Astrocyte (in vitro differentiated cells and primary cell): ENCODE data around the gene KCP. TPM values are rescaled to one million over a fixed set of nuclear protein-coding genes. Genes with fewer than 3 reads are reported as not detected.

Experiments
- DNase-seq: peaks from one replicate; pipeline ENCODE4 v3.0.0-alpha.2; 2010; ENCODE audit warnings: low read depth
- FAIRE-seq: peaks from 2 replicates; lab custom pipeline; 2011; peaks lifted over from hg19 to GRCh38; lab: Jason Lieb, UNC
- H2AFZ ChIP-seq: 2 replicates; pipeline ENCODE4 v1.6.0; 2012; ENCODE audit warnings: low read depth, low read length, inconsistent platforms
- H3K27ac ChIP-seq: 2 replicates; pipeline ENCODE4 v1.5.1; 2011; ENCODE audit warnings: low read depth, low read length, inconsistent platforms
- H3K27me3 ChIP-seq: 2 replicates; pipeline ENCODE4 v1.6.0; 2011; ENCODE audit warnings: low read length, inconsistent platforms; ENCODE audit not compliant: insufficient read depth
- H3K36me3 ChIP-seq: 2 replicates; pipeline ENCODE4 v1.5.1; 2011; ENCODE audit warnings: low read length, inconsistent platforms; ENCODE audit not compliant: insufficient read depth
- H3K4me1 ChIP-seq: 2 replicates; pipeline ENCODE4 v1.5.1; 2011; ENCODE audit warnings: low read length, inconsistent platforms; ENCODE audit not compliant: insufficient read depth
- H3K4me2 ChIP-seq: 2 replicates; pipeline ENCODE4 v1.6.0; 2012; ENCODE audit warnings: low read length, inconsistent platforms
- H3K4me3 ChIP-seq: 2 replicates; pipeline ENCODE4 v1.5.1; 2011; ENCODE audit warnings: low read depth, mild to moderate bottlenecking, low read length, inconsistent platforms; ENCODE audit not compliant: insufficient read depth
- H3K79me2 ChIP-seq: 2 replicates; pipeline ENCODE4 v1.6.0; 2012; ENCODE audit warnings: mild to moderate bottlenecking, low read length, inconsistent platforms; ENCODE audit not compliant: insufficient read depth
- H3K9ac ChIP-seq: 2 replicates; pipeline ENCODE4 v1.6.0; 2012; ENCODE audit warnings: mild to moderate bottlenecking, low read length, inconsistent platforms
- H3K9me3 ChIP-seq: 2 replicates; pipeline ENCODE4 v1.5.1; 2012; ENCODE audit warnings: low read depth, mild to moderate bottlenecking, low read length, inconsistent platforms; ENCODE audit not compliant: insufficient read depth
- H4K20me1 ChIP-seq: 2 replicates; pipeline ENCODE4 v1.6.0; 2012; ENCODE audit warnings: low read length, inconsistent platforms; ENCODE audit not compliant: insufficient read depth
- H3K27ac Mint-ChIP-seq: one replicate; pipeline ENCODE4 v1.8.0; 2021; ENCODE audit warnings: mild to moderate bottlenecking, mixed read lengths; ENCODE audit not compliant: unreplicated experiment
- H3K27me3 Mint-ChIP-seq: one replicate; pipeline ENCODE4 v1.8.0; 2021; ENCODE audit warnings: low read depth, mixed read lengths; ENCODE audit not compliant: unreplicated experiment
- H3K36me3 Mint-ChIP-seq: one replicate; pipeline ENCODE4 v1.8.0; 2021; ENCODE audit warnings: low read depth, mixed read lengths; ENCODE audit not compliant: unreplicated experiment
- H3K4me1 Mint-ChIP-seq: one replicate; pipeline ENCODE4 v1.8.0; 2021; ENCODE audit warnings: low read depth, mixed read lengths; ENCODE audit not compliant: unreplicated experiment
- H3K4me3 Mint-ChIP-seq: one replicate; pipeline ENCODE4 v1.8.0; 2021; ENCODE audit warnings: mild to moderate bottlenecking, moderate library complexity, mixed read lengths; ENCODE audit not compliant: unreplicated experiment
- H3K9me3 Mint-ChIP-seq: one replicate; pipeline ENCODE4 v1.8.0; 2021; ENCODE audit warnings: mild to moderate bottlenecking, mixed read lengths; ENCODE audit not compliant: unreplicated experiment
- CTCF ChIP-seq: IDR thresholded peaks from 2 replicates; pipeline ENCODE4 v1.5.1; 2011; ENCODE audit warnings: low read depth, mild to moderate bottlenecking, inconsistent platforms, low read length, moderate library complexity; ENCODE audit not compliant: insufficient read depth
- EZH2 ChIP-seq: IDR thresholded peaks from 2 replicates; pipeline ENCODE4 v1.6.1; 2012; ENCODE audit warnings: mild to moderate bottlenecking, low read length, inconsistent platforms; ENCODE audit not compliant: insufficient read depth
- total RNA-seq: library from RNA; stranded (reverse); gene quantifications from 2 replicates; pipeline ENCODE4 v1.2.1, GENCODE V29; 2021

Gene KCP
- total RNA-seq, 1 donor from 2014 or later = 0.20 TPM

GRCh38 chr7:128869138-128869943 is 41.2 kb downstream of the KCP start:
- no peak overlapping the region for H3K27ac ChIP-seq
- H3K9me3 ChIP-seq = no peaks in the 10 kb centered on the region
- Mint-ChIP-seq H3K4me3 (no peak overlapping the region), H3K27me3 (peaks cover 30% of the 10 kb centered on the region), H3K27ac (no peak overlapping the region), H3K36me3 (peaks cover 17% of the 10 kb centered on the region), H3K4me1 (peaks cover 14% of the 10 kb centered on the region), H3K9me3 (no peaks in the 10 kb centered on the region)
- FAIRE-seq (no peak), DNase-seq (peak; percentile 19)
- H4K20me1 ChIP-seq = peaks cover 55% of the 10 kb centered on the region
- no peaks in the 10 kb centered on the region for H3K36me3 ChIP-seq
- H2AFZ ChIP-seq = peak overlapping the region; percentile 51
- TF ChIP-seq CTCF = no peak
- TF ChIP-seq EZH2 = no peak
- peak overlapping the region; percentile 35 for H3K4me3 ChIP-seq
- H3K9ac ChIP-seq = no peak overlapping the region
- H3K4me1 ChIP-seq = peaks cover 11% of the 10 kb centered on the region
- peaks cover 7% of the 10 kb centered on the region for H3K79me2 ChIP-seq
- H3K4me2 ChIP-seq = peak overlapping the region; percentile 84
- peaks cover 3% of the 10 kb centered on the region for H3K27me3 ChIP-seq

- peaks cover 17% of the 10 kb centered on the region for H3K36me3 Mint-ChIP-seq
These were observed 41.8 kb downstream of the KCP start for GRCh38 chr7:128868624-128869137.

More at GRCh38 chr7:128868624-128869137, 41.8 kb downstream of the KCP start:
- DNase-seq (no peak), FAIRE-seq (no peak)
- Histone ChIP-seq H3K27ac (no peak overlapping the region), H3K4me2 (peak overlapping the region; percentile 84), H3K9me3 (no peaks in the 10 kb centered on the region), H3K27me3 (peaks cover 3% of the 10 kb centered on the region), H3K4me1 (peaks cover 11% of the 10 kb centered on the region), H3K4me3 (no peak overlapping the region), H4K20me1 (peaks cover 62% of the 10 kb centered on the region), H3K9ac (no peak overlapping the region), H2AFZ (no peak overlapping the region), H3K79me2 (peaks cover 12% of the 10 kb centered on the region), H3K36me3 (no peaks in the 10 kb centered on the region)
- Mint-ChIP-seq H3K27ac (no peak overlapping the region), H3K4me1 (peaks cover 15% of the 10 kb centered on the region), H3K4me3 (peak overlapping the region; percentile 54), H3K9me3 (no peaks in the 10 kb centered on the region), H3K27me3 (peaks cover 30% of the 10 kb centered on the region)
- TF ChIP-seq CTCF (no peak), EZH2 (no peak)
